HG02678 (cell line): ENCODE results near the gene MAML3.

Source experiments
- ATAC-seq: cut with Tn5 transposase; IDR thresholded peaks from one replicate; pipeline ENCODE4 v1.9.1; 2021; ENCODE audit warnings: mild to moderate bottlenecking, moderate library complexity; ENCODE audit not compliant: unreplicated experiment

The MAML3 gene

DNA sequence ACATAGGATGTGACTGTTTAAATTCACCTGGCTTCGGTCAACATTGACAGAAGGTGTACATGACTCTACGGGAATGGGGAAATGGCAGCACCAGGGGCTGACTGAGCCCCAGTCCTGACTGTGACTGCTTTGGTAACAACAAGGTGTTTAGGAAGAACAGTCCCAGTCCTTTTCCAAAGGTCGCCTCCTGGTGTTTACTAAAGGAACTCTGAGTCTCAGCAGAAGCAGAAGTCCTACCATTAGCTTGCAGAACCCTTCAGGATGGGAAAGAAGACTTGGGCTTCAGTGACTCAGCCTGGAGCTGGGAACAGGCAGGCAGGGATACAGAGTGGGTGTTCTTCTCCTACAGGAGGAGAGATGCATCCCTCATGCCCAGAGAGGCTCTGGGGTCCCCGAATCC lies 385.1 kb downstream of the MAML3 start:
- ATAC-seq = no peak

DNA sequence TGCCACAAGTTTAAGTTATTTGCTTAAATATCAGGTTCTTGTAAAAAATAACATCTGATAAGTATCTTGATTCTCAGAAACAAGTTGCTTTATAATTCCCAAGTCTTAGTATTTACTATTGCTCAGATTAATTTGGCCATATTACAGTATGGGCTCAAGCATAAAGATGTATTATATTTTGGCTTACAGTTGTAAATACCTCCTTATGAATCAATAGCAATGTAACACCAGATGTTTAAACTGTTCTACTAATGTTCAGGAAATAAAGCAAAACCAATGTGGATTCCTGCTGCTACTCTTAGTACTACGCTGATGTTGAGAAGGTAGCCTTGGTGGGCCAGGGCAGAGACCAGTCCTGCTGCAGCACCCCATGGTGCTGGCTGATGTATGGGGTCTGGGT lies 385.6 kb downstream of the MAML3 start:
- no peak for ATAC-seq

DNA sequence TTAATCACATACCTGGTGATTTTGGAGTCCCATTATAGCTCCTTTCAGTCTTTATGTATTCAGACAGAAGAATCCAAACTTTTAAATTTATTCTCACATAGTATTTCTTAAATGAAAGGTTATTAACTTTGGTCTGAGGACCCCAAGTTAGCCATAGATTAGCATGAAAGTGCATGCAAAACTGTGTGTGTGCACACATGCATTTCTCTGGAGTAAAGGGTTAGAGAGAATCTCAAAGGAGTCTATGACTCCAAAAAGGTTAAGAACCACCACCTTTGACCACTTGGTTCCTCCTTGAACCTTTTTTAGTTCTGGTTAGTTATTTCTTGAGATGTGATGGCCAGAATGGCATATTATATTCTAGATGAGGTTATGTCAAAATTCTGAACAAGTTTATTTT lies 386.4 kb downstream of the MAML3 start:
- no peak for ATAC-seq

DNA sequence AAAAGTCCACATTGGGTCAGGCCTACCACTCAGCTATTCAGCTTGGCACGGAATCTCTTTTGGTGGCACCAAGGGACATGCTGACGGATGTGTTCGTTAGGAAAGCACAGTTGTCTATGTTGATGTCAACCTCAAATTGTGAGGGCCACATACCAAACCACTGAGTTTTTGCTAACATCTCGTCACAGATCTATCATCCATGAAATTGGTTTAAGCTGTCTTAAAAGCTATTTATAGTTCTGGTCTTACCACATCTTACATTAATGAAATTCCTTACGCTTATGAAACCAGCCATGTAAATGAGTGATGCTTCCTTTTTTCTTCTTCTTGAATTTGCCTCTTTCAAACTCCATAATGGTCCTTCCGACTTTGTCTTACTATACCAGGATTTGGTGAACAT lies 386.8 kb downstream of the MAML3 start:
- ATAC-seq = no peak

DNA sequence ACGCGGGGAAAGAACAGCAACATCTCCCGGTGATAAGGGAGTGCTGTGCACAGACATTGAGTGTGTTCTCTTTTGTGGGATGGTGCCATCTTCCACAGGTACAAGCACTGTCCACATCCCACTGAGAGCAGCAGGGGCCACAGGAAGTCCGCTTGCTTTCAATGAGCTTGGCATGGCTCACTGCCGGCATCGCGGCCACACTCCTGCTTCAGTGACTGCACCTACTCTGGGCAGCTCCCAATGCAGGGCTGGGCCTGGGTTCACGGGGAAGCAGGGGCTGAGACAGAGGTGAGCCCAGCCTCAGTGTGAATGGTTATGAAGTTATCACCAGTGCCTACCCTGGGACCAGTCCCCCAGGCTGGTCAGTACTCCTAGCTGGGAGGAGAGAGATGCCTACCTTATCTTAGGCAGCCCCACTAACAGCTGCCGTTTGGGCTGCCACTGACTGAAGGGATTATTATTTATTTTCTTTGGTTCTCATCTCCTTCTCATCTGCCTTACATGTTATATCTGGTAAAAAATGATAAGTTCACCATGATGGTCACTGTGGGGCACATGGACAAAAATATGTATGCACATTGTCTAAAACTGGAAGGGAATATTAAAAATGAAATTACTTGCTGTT lies 389.2 kb downstream of the MAML3 start:
- ATAC-seq = no peak

DNA sequence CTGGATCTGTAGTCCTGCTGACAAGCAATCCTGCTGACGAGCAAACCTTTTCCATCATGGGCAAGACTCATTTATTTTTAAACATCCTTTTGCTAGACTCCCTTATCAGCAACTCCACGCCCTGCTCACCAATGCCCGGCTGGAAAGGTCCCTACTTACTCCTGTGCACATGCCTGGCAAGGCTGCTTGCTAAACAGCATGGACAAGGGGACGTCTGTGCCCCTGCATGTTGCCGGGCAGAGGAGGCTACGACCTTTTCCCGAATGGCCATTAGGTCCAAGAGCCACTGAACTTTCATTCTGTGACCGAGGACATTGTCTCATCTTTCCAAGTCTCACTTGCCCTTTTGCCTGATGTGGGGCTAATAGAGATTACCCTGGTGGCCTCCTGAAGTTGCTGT lies 389.8 kb downstream of the MAML3 start:
- no peak for ATAC-seq

DNA sequence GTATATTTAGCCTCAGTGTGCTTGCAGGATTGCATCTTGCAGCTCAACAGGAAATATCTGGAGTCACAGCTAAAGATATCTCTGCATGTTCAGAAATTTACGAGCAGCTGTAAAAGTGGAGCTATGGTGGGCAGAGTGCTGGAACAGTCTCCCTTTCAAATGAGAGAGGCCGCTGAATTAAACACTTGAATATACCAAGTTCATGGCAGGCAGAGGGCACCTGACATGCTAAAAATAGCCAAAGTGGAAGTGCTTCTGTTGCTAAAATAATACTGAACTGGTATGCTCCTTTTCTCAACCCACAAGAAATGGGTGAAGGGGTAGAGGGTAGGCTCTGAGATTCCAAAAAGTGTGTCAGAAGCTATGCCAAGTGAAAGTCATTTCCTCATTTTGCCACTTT lies 390.3 kb downstream of the MAML3 start:
- ATAC-seq = no peak

DNA sequence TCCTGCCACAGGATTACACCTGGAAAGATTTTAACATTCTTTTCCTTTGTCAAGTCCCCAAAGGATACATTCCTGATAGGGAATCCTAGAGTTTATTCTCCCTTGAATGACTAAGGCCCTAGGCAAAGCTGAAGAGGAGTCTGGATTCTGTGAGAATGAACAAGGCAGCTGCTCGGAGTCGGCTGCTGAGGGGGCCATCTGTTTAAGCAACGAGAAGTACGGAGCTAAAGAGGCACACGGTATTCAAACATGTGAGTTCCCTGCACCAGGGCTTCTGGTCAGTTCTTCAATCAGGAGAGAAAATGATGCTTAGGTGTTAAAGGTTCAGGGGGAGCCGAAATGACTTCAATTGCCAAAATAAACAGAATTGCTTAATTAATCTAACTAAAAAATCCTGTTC lies 390.8 kb downstream of the MAML3 start:
- no peak for ATAC-seq

DNA sequence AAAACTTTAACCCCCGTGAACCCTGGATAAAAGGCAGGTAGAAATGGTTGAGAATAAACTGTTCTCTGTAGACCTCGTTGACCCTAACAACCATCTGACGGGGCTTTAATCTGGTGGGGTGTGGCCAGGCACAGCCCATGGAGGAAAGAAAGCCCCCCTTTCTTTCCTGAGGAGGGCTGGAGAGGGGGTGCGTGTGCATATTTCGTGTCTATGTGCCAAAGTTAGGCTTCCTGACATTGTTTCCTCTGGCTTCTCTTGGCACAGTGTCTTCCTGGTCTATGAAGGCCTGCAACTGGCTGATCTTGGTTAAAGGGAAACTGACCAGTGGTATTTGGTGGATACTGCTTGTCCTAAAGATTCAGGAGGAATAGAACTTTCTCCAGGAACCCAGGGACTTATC lies 391.3 kb downstream of the MAML3 start:
- ATAC-seq = no peak

DNA sequence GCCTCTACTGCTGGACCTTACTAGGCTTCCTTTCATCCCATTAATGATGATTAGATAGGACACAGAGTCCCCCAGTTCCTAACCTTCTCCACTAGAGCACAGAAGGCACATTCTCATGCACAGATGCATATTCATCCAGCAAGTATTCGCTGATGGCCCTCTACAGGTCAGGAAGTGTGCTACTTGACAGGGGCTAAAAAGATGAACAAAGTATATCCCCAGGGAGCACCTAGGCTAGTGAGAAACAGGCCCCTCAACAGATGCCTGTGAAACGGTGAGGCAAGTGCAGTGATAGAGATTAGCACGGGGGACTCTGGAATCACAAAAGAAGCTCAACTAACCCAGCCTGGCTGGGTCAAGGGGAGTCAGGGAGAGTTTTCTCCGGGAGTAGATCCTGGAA lies 392.5 kb downstream of the MAML3 start:
- ATAC-seq = no peak

DNA sequence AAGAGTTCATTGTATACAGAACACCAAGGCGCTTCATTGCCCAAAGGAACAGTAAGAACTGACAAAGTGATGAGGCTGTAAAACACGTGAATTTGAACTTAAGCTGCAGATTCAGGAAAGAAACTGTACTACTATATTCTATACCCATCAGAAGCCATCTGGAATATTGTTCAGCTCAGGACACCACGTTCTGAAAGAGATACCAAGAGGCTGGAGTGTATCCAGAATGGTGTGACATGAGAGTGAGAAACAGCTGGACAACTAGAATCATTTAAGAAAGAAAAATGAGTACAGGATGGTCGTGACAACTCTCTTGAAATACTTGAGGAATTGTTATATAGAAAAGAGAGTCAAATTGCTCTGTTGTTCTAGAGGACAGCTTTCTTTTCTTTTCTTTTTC lies 393.4 kb downstream of the MAML3 start:
- no peak for ATAC-seq

DNA sequence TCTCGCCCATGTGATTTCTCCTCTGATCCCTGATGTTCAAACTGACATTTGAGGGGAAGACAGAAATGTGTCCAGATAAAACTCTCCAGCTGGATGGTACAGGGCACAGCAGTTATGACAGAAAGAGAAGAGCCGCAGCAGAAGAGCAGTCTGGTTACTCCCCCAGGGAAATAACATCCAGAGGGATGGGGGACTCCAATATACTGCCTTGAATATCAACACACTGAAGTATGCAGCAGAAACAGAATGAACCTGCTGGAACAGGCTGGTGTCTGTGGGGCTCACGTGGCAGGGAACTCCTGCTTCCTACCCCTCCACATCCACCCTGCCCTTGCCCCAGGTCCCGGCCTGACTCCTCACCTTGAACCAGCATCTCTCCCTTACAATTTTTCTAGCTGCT lies 394.9 kb downstream of the MAML3 start:
- no peak for ATAC-seq

DNA sequence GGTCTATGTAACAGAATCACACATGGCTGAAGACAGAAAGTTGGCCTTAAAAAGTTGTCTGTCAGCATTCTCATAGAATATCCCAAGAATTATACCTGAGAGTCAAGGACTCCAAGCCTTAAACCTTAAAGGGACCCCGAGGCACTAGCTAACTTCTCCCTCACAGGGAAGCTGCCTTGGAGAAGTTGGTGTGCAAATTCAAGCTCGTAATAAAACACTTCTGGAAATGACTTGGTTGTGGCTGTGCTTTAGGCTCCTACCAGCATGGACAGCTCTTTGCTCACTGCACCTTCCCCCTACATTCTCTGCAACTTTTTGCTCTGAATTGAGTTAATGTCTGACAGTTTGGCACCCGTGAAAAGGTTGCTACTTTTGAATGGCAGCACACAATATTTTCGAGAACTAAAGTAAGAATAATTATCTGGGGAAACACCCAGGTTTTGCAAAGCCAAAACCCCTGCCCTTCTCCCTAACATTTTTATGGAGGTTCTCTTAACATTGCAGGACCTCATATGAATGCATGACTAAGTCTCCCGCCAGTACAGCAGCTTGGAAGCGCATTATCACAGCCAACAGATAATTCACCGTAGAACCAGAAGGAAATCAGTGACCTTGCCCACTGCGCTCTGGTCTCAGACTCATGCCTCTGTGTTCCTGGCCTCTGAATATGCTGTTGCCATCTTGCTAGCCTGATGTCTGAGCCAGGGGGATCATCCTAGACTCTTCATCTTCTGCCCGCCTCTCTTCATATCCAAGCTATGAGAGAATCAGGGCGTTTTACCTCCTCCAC lies 397.4 kb downstream of the MAML3 start:
- no peak for ATAC-seq

DNA sequence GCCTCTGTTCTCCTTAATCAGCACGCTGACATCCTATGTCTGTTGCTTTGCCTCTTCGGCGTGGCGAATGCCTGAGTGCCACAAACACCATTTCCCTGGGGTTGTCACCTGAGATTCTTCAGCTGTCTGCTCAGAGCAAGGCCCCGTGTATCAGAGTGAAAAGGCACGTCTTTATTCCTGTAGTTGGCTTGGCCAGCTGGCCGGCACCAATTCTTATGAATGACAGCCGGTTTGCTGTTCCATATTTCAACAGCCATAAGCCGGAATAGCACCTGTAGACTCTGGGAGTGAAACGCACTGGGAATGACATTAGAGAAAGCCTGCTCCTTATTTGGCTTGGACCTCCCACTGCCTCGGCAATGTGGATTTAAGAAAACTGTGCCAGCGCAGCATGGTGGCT lies 399.0 kb downstream of the MAML3 start:
- ATAC-seq = no peak

DNA sequence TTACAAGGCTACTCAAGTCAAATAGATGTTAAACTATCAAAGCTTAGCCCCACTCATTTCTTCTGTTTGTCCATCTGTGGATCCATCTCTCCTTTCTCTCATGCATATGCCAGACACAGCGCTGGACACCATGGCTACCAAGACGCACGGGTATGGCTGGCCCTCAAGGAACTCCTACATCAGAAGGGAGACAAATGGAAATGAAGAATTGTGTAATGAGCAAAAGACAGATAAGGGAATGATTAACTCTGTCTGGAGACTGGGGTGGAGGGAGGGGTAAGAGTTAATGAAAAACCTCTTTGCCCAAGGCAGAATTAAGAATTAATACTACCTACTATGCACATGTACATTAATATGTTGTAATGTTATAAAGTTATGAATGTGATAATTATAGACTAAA lies 400.3 kb downstream of the MAML3 start:
- no peak for ATAC-seq

DNA sequence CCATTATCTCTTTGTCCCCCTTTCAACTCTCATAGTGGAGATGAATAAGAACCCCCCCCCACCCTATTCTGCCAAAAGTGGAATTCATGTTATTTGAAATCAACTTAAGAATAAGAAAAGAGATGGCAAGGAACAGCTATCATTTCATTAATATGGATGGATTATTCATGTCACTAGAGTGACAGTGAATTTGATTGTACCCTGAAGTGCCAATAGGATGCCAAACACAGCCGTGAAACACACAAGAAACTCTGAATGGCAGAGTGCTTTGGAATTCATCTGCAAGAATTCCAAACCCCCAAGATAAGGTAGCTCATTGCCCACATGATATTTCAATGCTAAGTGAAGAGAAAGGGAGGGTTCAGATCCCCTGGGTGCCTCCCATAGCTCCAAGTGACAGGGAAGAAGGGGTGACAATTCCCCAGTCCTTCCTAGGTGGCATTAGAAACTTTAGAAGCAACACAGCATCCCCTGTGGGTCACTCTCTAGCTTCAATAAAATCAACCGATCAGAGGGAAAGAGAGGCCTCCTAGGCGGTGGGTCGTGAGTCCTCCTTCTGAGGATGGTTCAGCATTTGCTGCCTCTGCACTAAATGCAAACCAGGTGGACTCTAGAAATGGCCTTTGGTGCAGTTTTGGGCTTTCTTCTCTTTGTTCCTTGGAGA lies 404.0 kb downstream of the MAML3 start:
- ATAC-seq = no peak

DNA sequence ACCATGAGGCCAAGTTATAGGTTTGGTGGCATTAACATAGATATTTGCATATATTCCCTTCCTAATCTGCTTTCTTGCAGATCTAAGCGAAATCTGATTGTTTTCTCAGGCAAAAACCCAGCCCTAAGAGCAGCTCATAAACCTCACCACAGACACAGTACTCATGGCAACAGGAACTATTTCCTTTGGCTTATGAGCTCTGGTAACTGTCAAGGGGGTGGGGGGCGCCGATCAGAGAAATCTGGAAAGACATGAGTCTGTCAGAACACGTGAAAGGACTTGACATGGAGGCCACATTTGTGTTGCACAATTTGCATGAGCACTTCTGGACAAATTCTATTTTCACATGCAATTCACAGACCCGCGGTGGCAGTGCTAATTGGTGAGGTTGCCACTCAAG lies 404.6 kb downstream of the MAML3 start:
- ATAC-seq = no peak

DNA sequence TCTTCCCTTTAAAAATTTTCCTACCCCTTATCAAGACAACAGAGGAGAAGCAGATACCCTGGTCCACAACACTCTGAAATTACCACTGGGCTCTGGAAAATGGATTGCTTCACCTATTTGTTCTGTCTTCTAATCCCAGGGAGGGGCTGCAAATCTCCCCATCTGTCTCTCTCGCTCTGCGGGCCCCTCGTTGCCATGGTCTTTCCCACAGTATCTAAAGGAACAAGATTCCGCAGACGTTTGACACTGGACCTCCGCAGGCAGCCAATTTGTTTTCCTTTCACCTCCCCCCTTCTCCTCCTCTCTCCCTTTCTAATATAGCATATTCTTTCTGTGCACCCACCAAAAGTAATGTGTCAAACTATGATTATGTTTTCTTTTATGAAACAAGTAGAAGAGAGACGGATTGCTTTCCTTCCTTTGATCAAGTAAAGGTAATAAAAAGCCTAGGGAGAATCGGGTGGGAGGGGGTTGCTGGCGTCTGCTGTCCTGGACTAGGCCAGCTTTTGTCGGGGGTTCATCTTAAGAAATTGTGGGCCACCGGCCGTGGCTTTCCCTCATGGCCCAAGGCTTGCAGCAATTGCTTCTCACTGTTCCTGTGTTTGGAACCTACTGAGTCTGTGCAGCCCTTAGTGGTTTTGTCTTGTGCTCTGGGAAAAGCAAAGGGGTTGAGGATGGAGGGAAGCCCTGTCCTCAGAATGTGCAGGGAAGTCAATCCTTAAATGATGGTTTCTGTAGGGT lies 407.4 kb downstream of the MAML3 start:
- no peak for ATAC-seq

DNA sequence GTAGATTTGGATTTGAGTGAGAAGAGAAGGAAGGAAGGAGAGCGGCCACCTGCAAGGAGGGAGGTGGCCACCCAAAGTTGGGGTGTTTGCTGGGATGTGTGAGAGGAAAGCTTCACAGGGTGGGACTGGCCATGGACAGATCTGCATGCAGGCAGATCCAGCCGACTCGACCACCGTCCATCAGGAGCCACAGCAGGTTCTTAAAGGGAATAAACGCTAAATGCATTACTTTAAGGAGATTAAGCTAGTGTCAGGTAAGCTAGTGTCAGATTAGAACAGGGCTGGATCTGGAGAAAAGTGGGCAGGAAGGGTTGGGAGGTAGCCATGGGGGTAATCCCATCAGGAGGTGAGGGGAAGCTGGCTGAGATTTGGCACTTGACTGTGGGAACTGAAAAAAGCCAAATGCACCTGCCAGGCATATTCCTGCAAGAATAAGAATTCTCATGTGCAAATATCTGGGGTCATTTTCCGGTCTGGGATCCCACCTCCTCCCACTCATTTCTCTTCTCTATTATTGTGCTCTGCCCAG lies 408.8 kb downstream of the MAML3 start:
- no peak for ATAC-seq

DNA sequence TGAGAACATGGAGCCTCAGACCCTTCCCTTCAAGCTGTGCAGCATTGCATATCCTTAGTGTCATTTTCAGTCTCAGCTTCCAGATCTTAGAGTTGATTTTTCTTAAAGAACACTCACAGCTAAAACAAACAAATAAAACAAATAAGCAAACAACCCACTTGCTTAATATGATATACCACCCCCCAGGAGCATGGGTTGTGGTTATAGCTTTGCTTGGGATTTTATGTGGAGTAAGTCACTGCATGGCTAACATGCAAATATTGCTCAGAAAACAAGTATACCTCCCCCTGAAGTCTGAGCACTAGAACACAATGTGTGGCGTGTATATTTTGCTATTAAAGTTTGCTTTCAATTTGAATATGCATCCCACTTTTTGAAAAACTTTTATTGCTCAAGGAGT lies 409.8 kb downstream of the MAML3 start:
- no peak for ATAC-seq

DNA sequence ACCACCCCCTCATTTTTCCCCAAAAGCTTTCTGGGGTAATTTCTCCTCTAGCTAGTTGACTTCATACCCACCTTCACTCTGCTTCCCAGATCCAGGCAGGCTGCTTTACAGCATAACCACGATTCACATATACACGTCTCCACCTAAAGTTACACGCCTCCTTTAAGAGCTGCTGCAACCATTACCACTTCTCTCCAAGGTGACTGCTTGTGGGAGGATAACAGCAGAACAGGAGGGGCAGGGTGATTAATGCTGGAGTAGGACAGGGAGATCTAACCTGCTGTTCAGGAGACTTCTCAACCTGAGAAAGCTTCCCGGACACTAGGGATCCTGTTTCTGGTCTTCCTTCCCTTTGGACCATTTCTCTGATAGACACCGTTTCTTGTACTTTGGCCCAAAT lies 411.0 kb downstream of the MAML3 start:
- ATAC-seq = no peak
